Smooth muscle cell (in vitro differentiated cells): Measurements from ENCODE around the gene OXA1L. TPM values are rescaled to one million over a fixed set of nuclear protein-coding genes. Genes with fewer than 3 reads are reported as not detected.
"Not testable (repeated sequence)": the region's sequence is repeated elsewhere in the genome, so short reads cannot be mapped to it uniquely, and the experiment has no call there.

ENCODE experiments used
- DNase-seq: peaks from one replicate; lab custom pipeline; 2025; ENCODE audit not compliant: unreplicated experiment; lab: John Stamatoyannopoulos, UW
- H2AFZ ChIP-seq: fragments of 200-600 bp; sonication (generic); 2 replicates; pipeline ENCODE4 v1.6.0; 2016; ENCODE audit warnings: antibody characterized with exemption, low read depth, mild to moderate bottlenecking
- H3F3A ChIP-seq: fragments of 200-600 bp; sonication (generic); 2 replicates; pipeline ENCODE4 v1.6.0; 2017; ENCODE audit warnings: antibody characterized with exemption, low read depth
- H3K27ac ChIP-seq: fragments of 200-600 bp; sonication (generic); 2 replicates; pipeline ENCODE4 v1.5.1; 2016; ENCODE audit warnings: low read depth, mild to moderate bottlenecking
- H3K27me3 ChIP-seq: fragments of 200-600 bp; sonication (generic); 2 replicates; pipeline ENCODE4 v1.6.1; 2016; ENCODE audit warnings: low read depth, mild to moderate bottlenecking
- H3K36me3 ChIP-seq: fragments of 200-600 bp; sonication (generic); 2 replicates; pipeline ENCODE4 v1.5.1; 2016; ENCODE audit warnings: low read depth
- H3K4me1 ChIP-seq: fragments of 200-600 bp; sonication (generic); 2 replicates; pipeline ENCODE4 v1.5.1; 2016; ENCODE audit warnings: low read depth
- H3K4me2 ChIP-seq: fragments of 200-600 bp; sonication (generic); 2 replicates; pipeline ENCODE4 v1.6.0; 2016; ENCODE audit warnings: mild to moderate bottlenecking
- H3K4me3 ChIP-seq: fragments of 200-600 bp; sonication (generic); 2 replicates; pipeline ENCODE4 v1.5.1; 2016; ENCODE audit warnings: mild to moderate bottlenecking
- H3K79me2 ChIP-seq: fragments of 200-600 bp; sonication (generic); 2 replicates; pipeline ENCODE4 v1.6.0; 2016; ENCODE audit warnings: low read depth, mild to moderate bottlenecking
- H3K9ac ChIP-seq: fragments of 200-600 bp; sonication (generic); 2 replicates; pipeline ENCODE4 v1.6.0; 2016; ENCODE audit warnings: low read depth
- H3K9me3 ChIP-seq: fragments of 200-600 bp; sonication (generic); replicated peaks from 2 replicates; pipeline ENCODE4 v1.5.1; 2016; ENCODE audit warnings: low read depth
- H4K20me1 ChIP-seq: fragments of 200-600 bp; sonication (generic); 2 replicates; pipeline ENCODE4 v1.6.0; 2016; ENCODE audit warnings: low read depth
- CTCF ChIP-seq: fragments of 200-600 bp; sonication (generic); IDR thresholded peaks from 2 replicates; pipeline ENCODE4 v1.5.1; 2017; ENCODE audit warnings: borderline replicate concordance, mild to moderate bottlenecking, antibody characterized with exemption; ENCODE audit not compliant: insufficient read depth, poor library complexity, severe bottlenecking
- WGBS: methylation state at CpG from one replicate; pipeline ENCODE4 v1.1.7; 2016; ENCODE audit warnings: low lambda C conversion rate; 5-methylcytosine and 5-hydroxymethylcytosine counted together
- polyA plus RNA-seq: library from polyadenylated mRNA; unstranded; fragments of >200 nt; fragmentation: Nextera tagmentation; extraction: Ambion mirVana; gene quantifications from 2 replicates; pipeline ENCODE4 v1.2.1, GENCODE V29; 2016
- total RNA-seq: library from RNA; depleted of rRNA; stranded (reverse); fragments of >200 nt; gene quantifications from 2 replicates; pipeline ENCODE4 v1.2.3, GENCODE V29; 2014

OXA1L gene
- total and polyA plus RNA-seq, 2 experiments from 2014 or later = 55.9 to 93.8 TPM

- no peak overlapping the region for H2AFZ ChIP-seq
- no peak for TF ChIP-seq CTCF
- WGBS = 100% methylated on average over 1 of the region's 1 CpG
- H3K4me3 ChIP-seq = no peak overlapping the region
- H3K4me1 ChIP-seq = no peaks in the 10 kb centered on the region
- H3K27ac ChIP-seq = no peak overlapping the region
- H3F3A ChIP-seq = no peaks in the 10 kb centered on the region
- no peaks in the 10 kb centered on the region for H4K20me1 ChIP-seq
- DNase-seq = no peak
- H3K27me3 ChIP-seq = no peaks in the 10 kb centered on the region
- no peaks in the 10 kb centered on the region for H3K9me3 ChIP-seq
- H3K4me2 ChIP-seq = no peak overlapping the region
- no peak overlapping the region for H3K9ac ChIP-seq
- H3K36me3 ChIP-seq = no peaks in the 10 kb centered on the region
- H3K79me2 ChIP-seq = no peaks in the 10 kb centered on the region
These were observed 42.7 kb upstream of the OXA1L start for GRCh38 chr14:22723815-22724214.

- not testable (repeated sequence) for H3K79me2 ChIP-seq, H3K9ac ChIP-seq, H3K27me3 ChIP-seq, H3K36me3 ChIP-seq, H4K20me1 ChIP-seq, H3K27ac ChIP-seq, H3K4me1 ChIP-seq, H2AFZ ChIP-seq, H3F3A ChIP-seq, H3K9me3 ChIP-seq, H3K4me3 ChIP-seq, H3K4me2 ChIP-seq, DNase-seq
- 77% methylated on average over 8 of the region's 8 CpGs for WGBS
These were observed 41.6 kb upstream of the OXA1L start for GRCh38 chr14:22724847-22725246.

GRCh38 chr14:22725374-22725773, 41.1 kb upstream of the OXA1L start:
- not testable (repeated sequence) for H3F3A ChIP-seq, H3K27me3 ChIP-seq, H3K4me3 ChIP-seq, H3K9ac ChIP-seq, H3K27ac ChIP-seq, DNase-seq, H3K9me3 ChIP-seq, H3K4me2 ChIP-seq, H3K36me3 ChIP-seq, H4K20me1 ChIP-seq, H3K4me1 ChIP-seq, H2AFZ ChIP-seq, H3K79me2 ChIP-seq
- WGBS = 56% methylated on average over 3 of the region's 3 CpGs

GRCh38 chr14:22726012-22726411, 40.5 kb upstream of the OXA1L start:
- no peak overlapping the region for H3K9ac ChIP-seq
- H3K27me3 ChIP-seq = no peaks in the 10 kb centered on the region
- H3K4me1 ChIP-seq = no peaks in the 10 kb centered on the region
- no peaks in the 10 kb centered on the region for H4K20me1 ChIP-seq
- no peaks in the 10 kb centered on the region for H3K79me2 ChIP-seq
- 73% methylated on average over 1 of the region's 1 CpG for WGBS
- no peak overlapping the region for H3K4me3 ChIP-seq
- no peaks in the 10 kb centered on the region for H3K9me3 ChIP-seq
- DNase-seq = no peak
- no peak for TF ChIP-seq CTCF
- H3F3A ChIP-seq = no peaks in the 10 kb centered on the region
- H3K4me2 ChIP-seq = no peak overlapping the region
- no peak overlapping the region for H2AFZ ChIP-seq
- H3K36me3 ChIP-seq = no peaks in the 10 kb centered on the region
- H3K27ac ChIP-seq = no peak overlapping the region

- DNase-seq, H3K27me3 ChIP-seq, H3F3A ChIP-seq, H3K9me3 ChIP-seq, H3K4me1 ChIP-seq, H2AFZ ChIP-seq, H3K9ac ChIP-seq, H3K27ac ChIP-seq, H3K36me3 ChIP-seq, H3K79me2 ChIP-seq, H3K4me3 ChIP-seq, H4K20me1 ChIP-seq, H3K4me2 ChIP-seq: not testable (repeated sequence)
- 94% methylated on average over 5 of the region's 5 CpGs for WGBS
These were observed 34.4 kb upstream of the OXA1L start for GRCh38 chr14:22732062-22732461.
